NCI-H2081 treated with DMSO at 0.1 percent for 48 hours (cell line): Measurements from ENCODE around the gene WDR70.
"Not testable (repeated sequence)": the region's sequence is repeated elsewhere in the genome, so short reads cannot be mapped to it uniquely, and the experiment has no call there.

Experiments
- DNase-seq: peaks from one replicate; lab custom pipeline; 2025; lab: John Stamatoyannopoulos, UW

The WDR70 gene

DNA sequence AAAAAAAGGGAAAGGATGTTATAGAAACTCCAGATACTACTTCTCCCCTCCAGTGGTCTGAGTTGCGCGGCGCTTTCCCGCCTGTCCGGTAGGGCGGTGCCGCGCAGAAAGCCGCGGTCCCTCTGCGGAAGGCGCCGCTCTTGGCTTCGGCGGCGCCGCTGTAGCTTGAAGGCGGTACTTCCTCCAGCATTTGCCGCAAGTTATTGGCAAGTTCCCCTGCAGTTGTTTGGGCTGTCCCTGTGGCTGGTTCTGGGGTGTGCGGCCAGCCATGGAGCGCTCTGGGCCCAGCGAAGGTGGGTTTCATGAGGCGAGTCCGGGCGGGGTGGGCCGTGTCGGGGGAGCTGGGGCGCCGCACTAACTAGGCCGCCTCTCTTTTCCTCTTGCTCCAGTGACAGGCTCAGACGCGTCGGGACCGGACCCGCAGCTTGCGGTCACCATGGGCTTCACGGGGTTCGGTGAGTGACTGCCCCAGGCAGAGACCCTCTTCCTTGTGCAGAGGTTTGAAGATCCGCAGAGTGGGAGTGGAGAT, at the start of gene WDR70:
WDR70 (plus strand) TSS at position 219 of the 529 bp plus-strand sequence; CDS start at position 269, 50 bp downstream.
- peak; percentile 76 for DNase-seq

DNA sequence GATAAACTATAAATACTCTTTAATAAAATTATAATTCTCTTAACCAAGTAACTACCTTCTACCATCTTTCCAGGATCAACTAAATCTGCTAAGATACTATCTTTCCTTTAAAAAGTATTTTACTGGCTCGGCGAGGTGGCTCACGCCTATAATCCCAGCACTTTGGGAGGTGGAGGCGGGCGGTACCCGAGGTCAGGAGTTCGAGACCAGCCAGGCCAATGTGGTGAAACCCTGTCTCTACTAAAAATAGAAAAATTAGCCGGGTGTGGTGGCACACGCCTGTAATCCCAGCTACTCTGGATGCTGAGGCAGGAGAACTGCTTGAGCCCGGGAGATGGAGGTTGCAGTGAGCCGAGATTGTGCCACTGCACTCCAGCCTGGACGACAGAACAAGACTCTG, 44.4 kb upstream of the WDR70 start:
- not testable (repeated sequence) for DNase-seq

DNA sequence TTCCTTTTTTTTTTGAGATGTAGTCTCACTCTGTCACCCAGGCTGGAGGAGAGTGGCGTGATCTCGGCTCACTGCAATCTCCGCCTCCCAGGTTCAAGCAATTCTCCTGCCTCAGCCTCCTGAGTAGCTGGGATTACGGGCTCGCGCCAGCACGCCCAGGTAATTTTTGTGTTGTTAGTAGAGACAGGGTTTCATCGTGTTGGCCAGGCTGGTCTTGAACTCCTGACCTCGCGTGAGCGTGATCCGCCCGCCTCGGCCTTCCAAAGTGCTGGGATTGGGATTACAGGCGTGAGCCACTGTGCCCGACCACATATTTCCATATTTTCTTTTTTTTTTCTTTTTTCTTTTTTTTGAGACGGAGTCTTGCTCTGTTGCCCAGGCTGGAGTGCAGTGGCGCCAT, 36.4 kb upstream of the WDR70 start:
- not testable (repeated sequence) for DNase-seq

DNA sequence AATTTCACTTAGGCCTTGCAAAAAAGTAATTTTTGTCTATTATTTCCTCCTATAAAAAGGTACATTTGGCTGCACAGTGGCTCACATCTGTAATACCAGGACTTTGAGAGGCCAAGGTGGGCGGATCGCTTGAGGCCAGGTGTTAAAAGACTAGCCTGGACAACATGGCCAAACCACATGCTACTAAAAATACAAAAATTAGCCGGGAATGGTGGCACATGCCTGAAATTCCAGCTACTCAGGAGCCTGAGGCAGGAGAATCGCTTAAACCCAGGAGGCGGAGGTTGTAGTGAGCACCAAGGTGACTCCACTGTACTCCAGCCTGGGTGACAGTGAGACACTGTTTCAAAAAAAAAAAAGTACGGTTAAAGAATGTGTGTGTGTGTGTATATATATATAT, 24.0 kb upstream of the WDR70 start:
- DNase-seq = no peak

DNA sequence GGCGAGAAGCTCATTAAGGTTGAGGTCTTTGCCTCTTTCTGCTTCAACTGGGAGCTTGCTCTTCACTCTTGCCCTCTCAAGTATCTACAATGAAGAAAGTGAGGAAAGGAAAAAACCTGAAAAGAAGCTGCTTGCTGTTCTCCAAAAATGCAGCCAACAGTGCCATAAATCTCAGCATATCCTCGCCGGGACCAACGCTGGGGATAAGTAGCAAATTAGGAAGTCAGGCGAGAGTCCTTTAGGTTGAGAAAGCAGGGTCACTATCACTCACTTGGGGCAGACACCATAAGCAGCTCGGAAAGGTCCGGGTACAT, 8.6 kb upstream of the WDR70 start:
- DNase-seq = no peak

DNA sequence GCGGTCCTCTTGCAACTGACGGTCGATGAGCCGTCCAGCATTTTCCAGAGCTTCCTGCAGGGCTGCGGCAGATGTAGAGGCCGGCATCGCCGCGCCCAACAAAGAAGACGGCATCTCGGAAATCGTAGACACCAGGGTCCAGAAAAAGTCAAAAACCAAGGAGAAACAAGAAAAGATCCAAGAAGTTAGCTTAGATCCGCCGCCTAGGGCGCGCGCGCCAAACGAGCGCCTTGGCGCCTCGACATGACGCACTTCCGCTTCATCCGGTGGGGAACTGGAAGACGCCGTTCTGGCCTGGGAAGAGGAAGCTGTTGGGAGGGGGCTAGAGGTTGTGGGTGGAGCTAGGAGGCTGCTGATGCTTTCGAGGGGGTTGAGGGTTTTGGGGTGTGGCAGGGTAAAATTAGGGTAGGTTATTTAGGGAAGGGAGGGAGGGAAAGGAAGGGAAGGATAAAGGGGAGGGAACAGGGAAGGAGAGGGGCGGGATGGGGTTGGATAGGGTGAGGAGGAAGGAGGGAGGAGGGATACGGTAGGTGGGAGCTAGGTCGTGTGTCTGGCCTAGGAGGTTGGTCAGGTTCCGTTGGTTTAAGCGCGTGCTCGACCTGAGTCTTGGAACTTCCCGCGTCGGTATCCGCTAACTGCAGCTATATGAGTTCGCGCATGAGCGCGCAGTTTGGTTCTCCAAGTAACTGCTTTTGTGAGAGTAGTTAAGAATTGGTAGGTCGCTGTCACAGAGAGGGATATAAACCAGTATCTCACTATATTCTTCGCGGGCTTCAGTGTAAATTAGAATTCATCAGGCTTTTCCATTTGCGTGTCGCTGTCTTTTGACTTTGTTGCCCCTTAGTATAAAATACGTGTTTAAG, 8.0 kb upstream of the WDR70 start, which contains the start of gene NUP155:
NUP155 (minus strand) TSS at position 243 of the 863 bp plus-strand sequence; CDS start at position 114, 129 bp downstream.
- peak; percentile 91 for DNase-seq

DNA sequence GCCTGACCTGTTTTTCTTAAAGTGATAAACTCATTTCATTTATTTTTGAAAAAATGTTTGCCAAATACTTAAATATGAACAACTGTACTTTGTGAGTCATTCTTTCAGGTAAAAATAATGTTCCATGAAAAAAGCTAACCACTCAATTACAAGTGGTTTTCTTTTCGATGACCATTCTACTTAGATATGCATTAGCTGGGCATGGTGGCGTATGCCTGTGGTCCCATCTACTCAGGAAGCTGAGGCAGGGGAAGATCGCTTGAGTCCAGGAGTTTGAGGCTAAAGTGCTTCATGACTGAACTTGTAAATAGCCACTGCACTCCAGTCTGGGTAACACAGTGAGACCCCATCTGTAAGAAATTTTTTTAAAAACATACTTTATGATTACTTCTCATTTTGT, 4.0 kb upstream of the WDR70 start:
- no peak for DNase-seq

DNA sequence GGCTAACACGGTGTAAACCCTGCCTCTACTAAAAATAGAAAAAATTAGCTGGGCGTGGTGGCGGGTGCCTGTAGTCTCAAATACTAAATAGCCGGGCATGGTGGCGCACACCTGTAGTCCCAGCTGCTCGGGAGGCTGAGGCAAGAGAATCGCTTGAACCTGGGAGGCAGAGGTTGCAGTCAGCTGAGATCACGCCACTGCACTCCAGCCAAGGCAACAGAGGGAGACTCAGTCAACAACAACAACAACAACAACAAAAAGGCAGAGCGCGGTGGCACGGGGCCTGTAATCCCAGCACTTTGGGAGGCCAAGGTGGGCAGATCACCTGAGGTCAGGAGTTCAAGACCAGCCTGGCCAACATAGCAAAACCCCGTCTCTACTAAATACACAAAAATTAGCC, 1.1 kb upstream of the WDR70 start:
- DNase-seq = not testable (repeated sequence)

DNA sequence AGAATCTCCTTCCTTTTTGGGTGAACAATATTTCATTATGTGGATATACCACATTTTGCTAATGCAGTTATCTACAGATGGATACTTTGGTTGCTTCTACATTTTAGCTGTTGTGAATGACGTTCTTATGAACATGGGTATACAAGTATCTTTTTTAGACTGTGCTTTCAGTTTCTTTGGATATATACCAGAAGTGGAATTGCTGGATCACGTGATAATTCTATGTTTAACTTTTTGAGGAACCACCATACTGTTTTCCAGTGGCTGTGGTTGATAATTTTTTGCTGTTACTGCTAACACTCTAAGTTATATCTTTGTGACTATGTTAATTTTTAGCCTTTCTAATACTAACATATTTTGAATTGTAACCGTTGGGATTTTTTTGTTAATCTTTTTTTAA, 12.5 kb downstream of the WDR70 start:
- no peak for DNase-seq

DNA sequence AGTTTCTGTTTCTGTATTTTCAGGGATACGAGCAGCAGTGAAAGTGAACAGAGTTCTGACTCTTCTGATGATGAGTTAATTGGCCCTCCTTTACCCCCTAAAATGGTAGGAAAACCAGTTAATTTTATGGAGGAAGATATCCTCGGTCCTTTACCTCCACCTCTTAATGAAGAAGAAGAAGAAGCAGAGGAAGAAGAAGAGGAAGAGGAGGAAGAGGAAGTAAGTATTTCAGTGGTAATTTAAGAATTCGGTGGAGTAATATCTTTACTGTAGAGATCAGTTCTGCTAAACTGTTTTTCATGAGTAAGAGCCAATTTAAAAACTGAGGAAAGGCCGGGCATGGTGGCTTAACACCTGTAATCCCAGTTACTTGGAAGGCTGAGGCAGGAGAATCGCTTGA, 17.2 kb downstream of the WDR70 start:
- no peak for DNase-seq

DNA sequence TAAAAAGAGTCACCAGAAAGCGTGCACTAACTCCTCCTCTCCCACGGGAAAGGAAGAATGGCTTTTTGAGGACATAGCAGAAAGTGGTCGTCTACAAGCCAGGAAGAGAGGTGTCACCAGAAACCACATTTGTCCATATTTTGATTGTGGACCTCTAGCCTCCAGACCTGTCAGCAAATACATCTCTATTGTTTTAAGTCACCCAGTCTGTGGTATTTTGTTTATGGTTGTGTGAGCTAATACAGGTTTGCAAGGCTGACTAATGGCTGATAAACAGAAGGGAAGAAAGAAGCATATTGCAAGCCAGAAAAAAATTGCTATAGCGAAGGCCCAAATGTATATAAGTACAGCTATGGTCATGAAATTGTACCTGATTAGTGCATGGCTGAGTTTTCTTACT, 21.4 kb downstream of the WDR70 start:
- no peak for DNase-seq

DNA sequence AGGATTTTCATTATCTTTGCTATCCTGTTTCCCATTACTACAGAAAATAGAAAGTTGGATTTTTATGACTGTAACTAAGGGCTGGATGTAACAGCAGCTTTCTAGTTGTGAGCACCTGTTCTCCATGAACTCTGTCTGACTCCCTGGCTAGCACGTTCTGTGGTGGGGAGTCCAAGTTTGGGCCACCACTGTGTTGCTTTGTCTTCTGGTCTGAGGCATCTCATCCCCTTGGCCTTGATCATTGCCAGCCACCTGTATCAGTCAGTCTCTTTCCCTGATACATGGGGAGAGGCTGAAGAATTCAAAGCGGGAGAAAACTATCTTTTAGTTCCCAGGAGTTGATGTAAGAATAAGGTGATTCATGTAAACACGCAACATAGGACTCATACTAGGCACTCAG, 33.4 kb downstream of the WDR70 start:
- no peak for DNase-seq

DNA sequence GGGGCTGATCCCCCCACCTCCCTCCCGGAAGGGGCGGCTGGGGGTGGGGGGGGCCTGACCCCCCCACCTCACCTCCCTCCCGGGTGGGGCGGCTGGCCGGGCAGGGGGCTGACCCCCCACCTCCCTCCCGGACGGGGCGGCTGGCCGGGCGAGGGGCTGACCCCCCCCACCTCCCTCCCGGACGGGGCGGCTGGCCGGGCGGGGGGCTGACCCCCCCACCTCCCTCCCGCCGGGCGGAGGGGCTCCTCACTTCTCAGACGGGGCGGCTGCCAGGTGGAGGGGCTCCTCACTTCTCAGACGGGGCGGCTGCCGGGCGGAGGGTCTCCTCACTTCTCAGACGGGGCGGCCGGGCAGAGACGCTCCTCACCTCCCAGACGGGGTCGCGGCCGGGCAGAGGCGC, 36.3 kb downstream of the WDR70 start:
- not testable (repeated sequence) for DNase-seq

DNA sequence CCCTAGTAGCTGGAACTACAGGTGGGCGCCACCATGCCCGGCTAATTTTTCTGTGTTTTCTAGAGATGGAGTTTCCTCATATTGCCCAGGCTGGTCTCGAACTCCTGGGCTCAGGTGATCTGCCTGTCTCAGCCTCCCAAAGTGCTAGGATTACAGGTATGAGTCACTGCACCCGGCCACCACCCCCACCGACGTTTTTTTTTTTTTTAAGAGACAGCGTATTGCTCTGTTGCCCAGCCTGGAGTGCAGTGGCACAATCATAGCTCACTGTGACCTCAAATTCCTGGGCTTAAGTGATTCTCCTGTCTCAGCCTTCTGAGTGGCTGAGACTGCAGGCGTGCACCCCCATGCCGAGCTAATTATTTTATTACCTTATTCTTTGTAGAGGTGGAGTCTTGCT, 38.2 kb downstream of the WDR70 start:
- DNase-seq = no peak

DNA sequence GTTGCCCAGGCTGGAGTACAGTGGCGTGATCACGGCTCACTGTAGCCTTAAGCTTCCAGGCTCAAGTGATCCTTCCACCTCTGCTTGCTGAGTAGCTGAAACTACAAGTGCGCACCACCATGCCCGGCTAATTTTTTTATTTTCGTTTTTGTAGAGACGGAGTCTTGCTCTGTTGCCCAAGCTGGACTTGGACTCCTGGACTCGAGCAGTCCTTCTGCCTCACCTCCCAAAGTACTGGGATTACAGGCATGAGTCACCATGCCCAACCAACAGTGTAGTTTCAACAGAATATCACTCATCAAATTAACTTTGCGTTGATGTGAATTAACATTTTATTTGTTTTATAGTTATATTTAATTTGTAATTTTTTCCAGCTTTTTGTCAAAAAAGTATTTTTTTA, 45.3 kb downstream of the WDR70 start:
- no peak for DNase-seq

DNA sequence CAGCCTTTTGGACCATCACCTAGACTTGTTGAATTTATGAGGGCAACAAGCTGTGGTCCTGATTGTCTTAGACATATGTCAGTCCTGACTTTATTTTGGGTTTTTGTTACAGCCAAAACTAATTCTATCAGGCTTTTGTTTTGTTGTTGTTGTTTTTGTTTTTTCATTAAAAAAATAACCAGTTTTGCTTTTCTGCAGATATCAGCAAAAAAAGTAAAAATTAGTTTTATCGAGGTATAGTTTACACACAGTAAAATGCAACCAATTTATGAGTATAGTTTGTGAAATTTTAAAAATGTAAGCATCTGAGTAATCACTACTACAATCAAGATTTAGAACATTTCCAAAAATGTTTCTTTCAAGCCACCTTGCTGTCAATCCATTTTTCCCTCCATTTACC, 48.9 kb downstream of the WDR70 start:
- no peak for DNase-seq

DNA sequence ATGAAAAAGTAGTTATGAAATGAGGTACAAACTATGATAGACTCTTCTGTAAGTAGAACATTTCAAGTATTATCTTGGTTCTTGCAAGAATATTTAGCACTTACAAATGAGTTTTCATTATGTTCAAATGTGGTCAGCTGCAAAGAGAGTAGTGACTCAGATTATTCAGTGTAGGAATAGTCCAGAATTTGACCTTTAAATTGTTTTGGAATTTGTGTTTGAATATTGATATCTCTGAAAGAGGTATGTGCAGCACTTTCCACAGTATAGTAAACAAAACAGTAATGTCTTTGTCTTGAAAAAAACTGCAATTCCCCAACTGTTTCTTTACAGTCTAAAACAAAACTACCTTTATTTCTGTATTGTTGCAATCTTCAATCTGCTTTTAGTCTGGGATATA, 56.1 kb downstream of the WDR70 start:
- DNase-seq = no peak

DNA sequence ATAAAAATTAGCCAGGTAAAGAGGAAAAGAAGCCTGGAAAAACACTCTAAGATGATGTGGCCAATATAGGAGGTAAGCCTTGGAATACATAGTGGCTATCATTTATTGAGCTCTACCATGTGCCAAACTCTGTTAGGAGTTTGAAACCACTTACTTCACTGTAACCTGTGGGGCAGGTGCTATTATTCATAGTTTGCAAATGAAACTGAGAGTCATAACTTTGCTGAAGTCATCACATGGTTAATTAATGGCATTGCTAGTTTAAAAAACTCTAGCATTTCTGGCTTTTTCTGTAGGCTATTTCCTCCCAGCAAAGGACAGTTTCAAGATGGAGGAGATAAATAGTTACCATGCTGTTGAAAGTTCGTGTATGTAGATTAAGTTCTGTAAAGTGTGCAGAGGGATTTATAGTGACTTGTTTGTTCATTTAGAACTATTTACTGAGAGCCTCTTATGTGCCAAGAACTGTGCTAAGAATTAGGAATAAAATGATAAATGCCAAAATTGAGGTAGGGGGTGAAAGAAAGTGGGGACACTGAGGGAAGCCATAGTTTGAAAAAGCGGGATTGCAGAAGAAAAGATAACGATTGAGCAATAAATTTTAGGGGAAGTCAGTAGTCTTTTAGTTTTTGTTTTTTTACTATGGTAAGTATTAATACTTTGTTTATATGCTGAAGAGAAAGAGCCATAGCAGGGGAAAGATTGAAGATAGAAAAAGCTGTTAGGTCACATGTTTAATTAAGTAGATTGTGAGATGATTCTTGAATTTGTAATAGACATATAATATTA, 57.2 kb downstream of the WDR70 start:
- DNase-seq = no peak

DNA sequence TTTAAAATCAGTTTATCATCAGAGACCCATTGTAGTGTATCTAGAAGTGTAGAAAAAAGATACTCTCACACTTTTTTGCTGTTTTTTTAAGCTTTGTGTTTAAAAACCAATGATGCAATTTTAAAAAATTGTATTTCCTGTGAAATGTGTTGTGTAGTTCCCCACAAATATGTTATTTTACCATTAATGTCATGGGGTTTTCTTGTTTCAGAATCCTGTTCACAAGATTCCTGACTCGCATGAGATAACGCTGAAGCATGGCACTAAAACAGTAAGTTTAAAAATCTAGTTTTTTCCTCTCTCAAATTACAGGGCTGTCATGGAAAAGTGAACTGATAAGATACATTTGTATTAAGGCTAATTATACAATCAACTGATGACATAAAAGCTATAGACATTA, 58.6 kb downstream of the WDR70 start:
- DNase-seq = no peak

DNA sequence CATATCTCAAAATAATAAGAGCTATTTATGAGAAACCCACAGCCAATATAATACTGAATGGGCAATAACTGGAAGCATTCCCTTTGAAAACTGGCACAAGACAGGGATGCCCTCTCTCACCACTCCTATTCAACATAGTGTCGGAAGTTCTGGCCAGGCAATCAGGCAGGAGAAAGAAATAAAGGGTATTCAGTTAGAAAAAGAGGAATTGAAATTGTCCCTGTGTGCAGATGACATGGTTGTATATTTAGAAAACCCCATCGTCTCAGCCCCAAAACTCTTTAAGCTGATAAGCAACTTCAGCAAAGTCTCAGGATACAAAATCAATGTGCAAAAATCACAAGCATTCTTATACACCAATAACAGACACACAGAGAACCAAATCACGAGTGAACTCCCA, 66.7 kb downstream of the WDR70 start:
- not testable (repeated sequence) for DNase-seq

DNA sequence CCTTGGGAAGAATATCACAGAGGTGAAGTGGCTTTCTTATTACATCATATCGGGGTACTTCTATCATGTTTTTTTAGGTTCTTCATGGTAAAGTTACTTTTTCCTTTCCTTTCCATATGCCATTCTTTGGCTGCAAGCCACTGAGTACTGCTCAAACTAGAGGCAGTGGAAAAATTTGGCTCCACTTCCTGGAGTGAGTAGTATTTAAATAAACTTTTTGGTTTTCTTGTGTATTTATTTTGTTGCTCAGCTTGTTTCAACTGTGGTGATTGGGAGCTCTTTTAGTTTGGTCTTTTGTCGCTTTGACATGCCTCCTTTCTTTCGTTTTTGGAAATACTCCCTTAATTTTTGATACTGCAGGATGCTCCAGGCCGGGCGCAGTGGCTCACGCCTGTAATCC, 69.8 kb downstream of the WDR70 start:
- no peak for DNase-seq

DNA sequence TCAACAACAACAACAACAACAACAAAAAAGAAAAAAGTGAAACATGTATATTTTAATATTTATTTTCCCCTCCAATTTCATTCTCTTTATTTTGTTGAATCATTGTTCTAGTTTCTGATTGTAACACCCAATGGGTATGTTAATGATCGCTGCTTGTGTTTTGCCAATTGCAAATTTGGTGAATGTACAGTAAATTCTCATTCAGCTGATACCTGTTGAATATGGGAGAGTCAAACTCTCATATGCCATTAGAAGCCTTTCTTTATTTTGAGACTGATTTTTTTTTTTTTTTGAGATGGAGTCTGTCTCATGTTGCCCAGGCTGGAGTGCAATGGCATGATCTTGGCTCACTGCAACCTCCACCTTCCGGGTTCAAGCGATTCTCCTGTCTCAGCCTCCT, 72.9 kb downstream of the WDR70 start:
- DNase-seq = not testable (repeated sequence)

DNA sequence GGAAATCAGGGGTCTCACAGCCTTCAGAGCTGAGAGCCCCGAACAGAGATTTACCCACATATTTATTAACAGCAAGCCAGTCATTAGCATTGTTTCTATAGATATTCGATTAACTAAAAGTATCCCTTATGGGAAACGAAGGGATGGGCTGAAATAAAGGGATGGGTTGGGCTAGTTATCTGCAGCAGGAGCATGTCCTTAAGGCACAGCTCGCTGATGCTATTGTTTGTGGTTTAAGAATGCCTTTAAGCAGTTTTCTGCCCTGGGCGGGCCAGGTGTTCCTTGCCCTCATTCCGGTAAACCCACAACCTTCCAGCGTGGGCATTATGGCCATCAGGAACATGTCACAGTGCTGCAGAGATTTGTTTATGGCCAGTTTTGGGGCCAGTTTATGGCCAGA, 74.1 kb downstream of the WDR70 start:
- DNase-seq = not testable (repeated sequence)
